HG03139 (cell line): ENCODE results near the gene KIF1A.
A peak's percentile ranks its signal among the peaks of the same experiment; 100 is the strongest.
"Not testable (repeated sequence)": the region's sequence is repeated elsewhere in the genome, so short reads cannot be mapped to it uniquely, and the experiment has no call there.

Experiments
- ATAC-seq: cut with Tn5 transposase; IDR thresholded peaks from one replicate; pipeline ENCODE4 v1.9.1; 2021; ENCODE audit not compliant: unreplicated experiment

Gene KIF1A

DNA sequence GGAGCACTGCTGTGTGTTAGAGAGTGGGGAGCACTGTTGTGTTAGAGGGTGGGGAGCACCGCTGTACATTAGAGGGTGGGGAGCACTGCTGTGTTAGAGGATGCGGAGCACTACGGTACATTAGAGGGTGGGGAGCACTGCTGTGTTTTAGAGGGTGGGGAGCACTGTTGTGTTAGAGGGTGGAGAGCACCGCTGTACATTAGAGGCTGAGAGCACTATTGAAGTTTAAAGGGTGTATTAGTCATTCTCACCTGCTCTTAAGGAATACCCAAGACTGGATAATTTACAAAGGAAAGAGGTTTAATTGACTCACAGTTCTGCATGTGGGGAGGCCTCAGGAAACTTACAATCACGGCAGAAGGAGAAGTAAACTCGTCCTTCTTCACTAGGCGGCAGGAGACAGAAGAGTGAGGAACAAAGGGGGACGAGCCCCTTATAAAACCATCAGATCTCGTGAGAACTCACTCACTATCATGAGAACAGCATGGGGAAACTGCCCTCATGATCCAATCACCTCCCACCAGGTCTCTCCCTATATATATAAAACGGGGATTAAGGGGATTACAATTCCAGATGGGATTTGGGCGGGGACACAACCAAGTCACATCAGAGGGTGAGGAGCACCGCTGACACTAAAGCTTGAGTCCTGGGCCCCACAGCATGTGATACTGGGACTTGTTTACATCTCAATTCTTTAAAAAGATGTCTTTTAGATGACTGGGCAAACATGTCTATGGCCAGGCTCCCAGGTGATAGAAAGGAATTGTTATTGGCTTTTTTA lies 29.1 kb upstream of the KIF1A start:
- ATAC-seq: no peak

DNA sequence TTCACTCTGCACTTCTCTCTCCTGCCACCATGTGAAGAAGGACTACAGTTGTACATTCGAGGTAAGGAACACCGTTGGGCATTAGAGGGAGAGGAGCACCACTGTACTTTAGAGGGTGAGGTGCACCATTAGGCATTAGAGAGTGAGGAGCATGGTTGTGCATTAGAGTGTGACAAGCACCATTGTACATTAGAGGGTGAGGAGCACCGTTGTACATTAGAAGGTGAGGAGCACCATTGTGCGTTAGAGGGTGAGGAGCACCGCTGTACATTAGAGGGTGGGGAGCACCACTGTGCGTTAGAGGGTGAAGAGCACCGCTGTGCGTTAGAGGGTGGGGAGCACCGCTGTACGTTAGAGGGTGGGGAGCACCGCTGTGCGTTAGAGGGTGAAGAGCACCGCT lies 27.8 kb upstream of the KIF1A start:
- ATAC-seq: no peak

DNA sequence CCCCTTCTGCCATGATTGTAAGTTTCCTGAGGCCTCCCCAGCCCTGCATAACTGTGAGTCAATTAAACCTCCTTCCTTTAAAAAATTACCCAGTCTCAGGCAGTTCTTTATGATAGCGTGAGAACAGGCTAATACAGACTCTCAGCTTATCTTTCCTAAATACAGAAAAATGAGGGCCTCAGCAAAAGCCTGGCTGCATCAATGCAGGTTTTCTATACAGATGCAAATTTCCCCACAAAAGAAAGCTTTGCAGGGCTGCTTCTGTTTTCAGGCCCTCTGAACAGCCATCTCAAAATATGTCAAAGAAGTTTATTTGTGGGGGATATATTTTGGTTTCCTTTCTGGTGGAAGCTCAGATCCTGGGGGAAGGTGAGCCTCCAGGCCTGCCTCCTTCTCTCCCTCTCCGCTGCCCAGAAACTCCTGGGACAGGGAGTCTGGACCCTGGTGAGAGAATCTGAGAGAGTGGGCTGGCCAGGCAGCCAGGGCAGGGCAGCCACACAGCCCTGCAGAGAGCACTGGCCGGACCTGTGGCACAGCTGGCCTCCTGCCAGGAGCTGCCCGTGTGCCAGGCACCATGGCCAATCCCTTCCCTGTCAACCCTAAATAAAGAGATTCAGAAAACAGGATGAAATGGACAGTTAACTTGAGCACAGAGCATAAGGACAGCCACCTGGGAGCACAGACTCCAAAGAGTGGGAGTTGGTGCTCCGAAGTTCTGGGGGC lies 27.0 kb upstream of the KIF1A start:
- ATAC-seq: no peak

DNA sequence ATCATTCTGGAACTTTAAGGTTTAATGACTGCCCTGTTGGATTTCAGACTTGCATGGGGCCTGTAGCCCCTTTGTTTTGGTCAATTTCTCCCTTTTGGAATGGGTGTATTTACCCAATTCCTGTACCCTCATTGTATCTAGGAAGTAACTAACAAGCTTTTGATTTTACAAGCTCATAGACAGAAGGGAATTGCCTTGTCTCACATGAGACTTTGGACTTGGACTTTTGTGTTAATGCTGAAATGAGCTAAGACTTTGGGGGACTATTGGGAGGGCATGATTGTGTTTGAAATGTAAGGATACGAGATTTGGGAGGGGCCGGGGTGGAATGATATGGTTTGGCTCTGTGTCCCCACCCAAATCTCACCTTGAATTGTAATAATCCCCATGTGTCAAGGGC lies 26.3 kb upstream of the KIF1A start:
- ATAC-seq: not testable (repeated sequence)

DNA sequence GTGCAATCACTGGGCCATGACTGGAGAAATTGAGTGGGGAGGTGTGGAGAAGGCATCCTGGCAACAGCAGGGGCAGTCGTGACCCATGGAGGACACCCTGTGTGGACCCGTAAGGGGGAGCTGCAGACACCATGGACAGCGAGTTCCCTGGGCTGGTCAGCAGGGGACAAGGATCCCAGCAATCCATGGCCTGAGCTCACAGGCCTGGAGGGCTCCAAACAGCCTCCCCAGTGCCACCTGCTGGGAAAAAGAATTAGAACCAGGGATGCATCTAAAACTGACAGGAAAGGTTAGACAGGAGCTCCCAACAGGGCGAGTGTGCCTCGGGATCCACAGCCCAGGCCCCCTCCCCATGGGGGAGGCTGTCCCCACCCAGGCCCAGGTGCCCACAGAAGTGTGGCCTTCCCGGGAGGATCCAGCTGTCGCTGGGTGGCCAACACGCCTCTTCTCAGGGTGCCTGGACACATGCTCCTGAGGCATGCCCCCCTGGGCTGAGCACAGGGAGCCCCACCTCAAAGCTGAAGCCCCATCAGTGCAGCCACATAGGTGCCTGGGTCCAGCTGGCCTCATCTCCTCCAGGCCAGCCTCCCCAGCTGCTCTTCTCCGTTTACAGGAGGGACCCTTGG lies 20.5 kb upstream of the KIF1A start:
- ATAC-seq: no peak

DNA sequence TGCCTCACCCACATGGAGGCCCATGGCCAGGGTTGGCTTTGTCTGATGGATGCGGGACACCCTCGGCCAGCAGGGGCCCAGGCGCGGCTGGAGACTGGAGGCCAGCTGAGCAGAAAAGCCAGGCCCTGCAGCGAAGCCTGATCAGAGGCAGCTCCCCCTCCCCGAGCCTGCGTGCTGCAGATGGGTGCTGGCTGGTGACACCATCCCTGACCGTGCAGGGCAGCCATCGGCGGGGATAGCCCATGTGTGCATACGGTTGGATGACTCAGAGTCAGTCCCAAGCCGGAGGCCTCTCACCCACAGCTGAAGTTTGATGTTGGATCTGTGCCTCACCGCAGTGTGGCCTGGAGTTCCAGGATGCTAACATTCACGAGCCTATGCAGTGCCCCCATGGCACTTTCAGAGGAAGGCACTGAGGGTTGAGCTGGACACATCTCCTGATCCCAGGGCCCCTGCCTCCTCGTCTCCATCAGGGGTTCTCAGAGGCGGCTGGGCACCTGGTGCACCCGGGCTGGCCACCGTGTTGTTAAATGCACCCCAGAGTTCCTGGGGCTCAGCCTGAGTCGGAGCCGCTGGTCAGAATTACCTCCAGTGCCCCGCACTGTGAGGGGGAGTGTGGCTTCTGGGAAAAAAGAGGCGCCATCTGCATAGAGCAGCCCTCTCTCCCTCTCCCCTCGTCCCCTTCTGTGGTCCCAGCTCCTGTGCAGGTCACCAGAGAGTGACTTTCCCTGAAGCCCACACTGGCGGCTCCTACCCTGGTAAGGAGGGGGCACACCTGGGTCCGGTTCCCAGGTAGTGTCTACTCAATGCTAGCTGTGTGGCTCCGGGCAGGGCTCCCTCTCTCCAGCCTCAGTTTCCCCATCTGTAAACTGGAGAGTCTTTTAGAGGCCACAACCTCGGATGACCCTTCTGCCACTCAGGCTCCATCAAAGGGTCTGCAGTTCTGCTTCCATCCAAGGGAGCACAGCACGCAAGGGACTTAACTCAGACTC lies 19.4 kb upstream of the KIF1A start:
- no peak for ATAC-seq

DNA sequence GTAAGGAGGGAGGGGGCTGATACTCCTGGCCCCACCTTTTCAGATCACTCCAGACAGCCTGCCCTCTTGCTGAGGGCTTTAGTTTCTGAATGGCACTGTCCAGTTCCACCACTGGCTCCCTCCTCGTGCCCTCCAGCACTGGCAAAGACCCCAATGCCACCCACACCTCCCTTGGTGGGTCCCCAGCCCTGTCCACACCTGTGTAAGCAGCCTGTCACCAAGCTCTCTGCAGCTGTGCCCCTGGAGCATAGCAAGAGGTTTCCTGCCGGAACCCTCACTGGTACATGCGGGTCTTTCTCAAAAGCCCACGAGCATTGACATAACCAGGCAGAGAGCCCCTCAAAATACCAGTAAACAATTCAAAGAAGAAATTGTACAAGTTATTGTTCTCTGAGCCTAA lies 17.6 kb upstream of the KIF1A start:
- no peak for ATAC-seq

DNA sequence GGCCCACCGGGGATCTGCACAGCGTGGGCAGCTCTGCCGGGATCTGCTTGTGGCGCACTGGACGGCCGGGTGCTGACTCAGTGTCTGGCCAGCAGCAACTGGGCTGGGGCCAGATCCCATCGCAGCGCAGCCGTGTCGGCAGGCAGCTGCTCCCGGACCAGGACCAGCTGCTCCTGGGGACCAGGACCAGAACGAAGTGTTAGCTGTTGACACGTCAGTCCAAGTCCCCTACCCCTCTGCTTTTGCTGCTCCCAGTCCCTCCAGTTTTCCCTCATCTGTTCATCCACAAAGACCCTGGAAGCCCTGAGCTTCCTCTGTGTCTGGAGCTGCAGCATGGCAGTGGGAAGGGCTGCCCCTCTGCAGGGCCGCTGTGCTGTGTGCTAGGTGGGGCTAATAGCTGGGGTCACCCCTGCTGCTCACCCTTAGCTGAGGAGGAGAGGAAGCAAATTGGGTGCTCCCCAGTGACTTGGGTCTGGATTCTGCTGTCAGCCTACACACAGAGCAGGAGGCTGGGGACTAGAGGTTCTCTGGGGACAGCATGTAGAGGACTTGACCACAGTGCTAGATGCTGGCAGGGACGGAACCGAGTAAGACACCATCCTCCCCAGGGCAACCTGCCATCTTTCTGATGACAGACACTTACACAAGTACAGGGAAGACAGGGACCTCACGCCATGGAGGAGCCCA lies 16.9 kb upstream of the KIF1A start:
- ATAC-seq: no peak

DNA sequence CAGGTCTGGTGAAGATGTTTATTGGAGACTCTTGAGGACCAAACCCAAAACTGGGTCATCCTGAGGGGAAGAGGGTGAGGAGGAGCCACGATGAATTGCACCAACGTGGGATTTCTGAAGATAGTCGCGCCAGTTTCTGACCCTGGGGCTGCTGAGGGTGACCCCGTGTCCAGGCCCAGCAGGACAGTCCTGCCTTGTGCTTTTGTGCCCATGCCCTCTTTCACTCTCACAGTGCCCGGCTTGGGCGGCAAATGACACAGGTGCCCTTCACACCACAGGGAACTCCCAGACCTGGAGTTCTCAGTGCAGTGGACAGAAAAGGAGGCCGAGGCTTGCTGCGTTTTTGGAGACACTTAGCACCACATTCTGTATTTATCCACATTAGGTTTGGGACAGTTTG lies 15.5 kb upstream of the KIF1A start:
- ATAC-seq: no peak

DNA sequence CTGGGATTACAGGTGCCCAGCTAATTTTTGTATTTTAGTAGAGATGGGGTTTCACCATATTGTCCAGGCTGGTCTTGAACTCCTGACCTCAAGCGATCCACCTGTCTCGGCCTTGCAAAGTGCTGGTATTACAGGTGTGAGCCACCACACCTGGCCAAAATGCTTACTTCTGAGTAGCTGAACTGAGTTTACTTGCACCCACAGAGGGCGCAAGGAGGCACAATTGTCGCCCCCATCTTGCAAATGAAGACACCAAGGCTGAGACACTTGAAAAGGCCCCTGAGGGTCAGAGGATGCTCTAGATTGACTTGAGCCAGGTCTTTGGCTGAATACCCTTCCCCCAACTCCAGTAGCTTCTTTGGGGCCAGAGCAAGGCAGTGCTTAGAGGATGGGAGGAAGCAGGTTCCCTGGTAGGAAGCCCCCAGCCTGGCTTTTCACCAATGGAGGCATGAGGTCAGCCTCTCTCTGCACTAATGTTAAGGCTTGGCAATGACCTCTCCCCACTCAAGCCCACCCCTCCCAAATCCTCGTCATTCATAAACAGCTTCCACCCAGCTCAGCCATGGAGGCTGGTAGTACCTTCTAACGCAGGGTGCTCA lies 14.5 kb upstream of the KIF1A start:
- no peak for ATAC-seq

DNA sequence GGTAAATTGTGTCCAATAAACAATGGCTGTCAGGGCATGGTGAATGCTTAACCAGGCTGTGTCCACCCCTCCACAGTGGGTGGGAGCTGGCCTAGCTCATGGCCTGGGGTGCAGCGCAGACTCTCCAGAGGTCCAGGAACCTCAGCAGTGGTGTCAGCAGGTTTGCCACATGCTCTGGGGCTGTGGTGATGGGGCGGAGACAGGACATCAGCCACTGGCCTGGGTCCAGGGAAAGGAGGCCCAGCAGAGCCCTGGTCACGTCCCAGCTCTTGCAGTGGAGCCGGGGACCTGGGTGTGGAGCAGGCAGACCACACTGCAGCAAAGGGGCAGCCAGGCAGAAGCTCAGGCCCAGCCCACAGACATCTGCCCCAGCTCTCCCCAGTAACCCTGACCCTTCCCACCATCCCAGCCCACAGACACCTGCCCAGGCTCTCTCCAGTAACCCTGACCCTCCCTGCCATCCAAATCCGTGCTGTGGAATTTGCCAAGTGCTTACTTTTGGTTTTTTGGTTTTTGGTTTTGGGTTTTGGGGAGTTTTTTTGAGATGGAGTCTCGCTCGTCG lies 13.8 kb upstream of the KIF1A start:
- no peak for ATAC-seq

DNA sequence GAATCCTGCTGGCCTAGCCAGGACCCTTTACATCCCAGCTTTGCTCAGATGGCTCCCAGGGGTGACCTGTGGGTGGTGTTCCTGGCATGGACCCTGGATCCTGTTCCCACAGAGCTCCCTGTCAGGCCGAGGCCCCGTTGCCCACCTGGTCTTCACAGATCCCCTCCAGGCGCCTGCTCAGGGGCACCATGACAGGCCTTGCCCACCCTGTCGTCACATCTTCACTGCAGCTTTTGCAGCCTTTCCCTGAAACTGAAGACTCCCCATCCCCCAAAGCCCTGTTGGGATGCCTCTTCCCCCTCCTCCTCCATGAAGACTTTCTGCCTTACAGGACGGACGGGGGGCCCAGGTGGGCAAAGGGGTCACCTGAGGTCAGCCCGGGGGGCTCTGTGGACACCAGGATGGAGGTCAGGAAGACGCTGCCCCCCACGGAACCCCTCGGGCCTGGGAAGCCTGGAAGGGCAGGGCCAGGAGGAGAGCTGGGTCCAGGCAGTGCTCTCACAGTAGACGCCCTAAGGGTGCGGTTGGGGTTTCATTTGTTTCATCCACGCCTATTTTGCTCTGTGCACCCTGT lies 13.0 kb upstream of the KIF1A start:
- no peak for ATAC-seq

DNA sequence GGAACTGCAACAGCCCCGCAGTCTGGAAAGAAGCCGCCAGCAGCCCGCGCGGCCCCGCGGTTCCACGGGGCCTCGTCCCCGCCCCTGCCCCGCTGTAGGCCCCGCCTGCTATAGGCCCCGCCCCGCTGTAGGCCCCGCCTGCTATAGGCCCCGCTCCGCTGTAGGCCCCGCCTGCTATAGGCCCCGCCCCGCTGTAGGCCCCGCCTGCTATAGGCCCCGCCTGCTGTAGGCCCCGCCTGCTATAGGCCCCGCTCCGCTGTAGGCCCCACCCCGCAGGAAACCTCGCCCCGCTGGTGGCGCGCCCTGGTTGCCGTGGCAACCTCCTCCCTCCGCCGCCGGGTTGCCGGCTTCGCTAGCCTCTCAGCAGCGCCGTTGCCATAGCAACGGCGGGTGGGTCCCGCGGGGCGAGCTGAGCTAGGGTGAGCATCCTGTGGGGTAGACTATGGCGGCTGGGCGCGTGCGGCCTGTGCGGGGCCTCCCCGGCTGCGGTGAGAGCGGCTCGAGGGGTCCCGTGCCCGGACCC lies 12.2 kb upstream of the KIF1A start:
- ATAC-seq: peak; percentile 84

DNA sequence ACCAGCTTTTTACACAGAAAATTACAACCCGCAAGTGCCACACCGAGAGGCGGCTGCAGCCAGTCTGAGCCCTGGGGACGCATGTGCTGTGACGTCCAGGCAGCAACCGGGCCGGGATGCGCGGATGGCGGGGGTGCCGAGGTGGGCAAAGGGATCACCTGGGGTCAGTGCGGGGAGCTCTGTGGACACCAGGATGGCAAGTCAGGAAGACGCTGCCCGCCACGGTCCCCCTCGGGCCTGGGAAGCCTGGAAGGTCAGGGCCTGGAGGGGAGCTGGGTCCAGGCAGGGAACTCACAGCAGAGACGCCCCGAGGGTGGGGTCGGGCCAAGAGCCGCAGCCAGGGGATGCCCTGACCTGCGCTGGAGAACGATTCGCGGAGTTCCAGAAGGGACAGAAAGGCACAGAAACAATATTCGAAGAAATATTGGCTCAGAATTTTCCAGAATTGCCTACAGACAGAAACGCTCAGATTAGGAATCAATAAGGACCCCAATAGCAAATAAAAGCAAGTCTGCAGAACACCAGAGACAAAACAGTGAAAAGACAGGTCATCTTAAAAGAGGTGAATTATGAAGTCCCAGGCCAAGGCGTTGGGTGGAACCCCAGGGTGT lies 11.7 kb upstream of the KIF1A start:
- ATAC-seq: no peak

DNA sequence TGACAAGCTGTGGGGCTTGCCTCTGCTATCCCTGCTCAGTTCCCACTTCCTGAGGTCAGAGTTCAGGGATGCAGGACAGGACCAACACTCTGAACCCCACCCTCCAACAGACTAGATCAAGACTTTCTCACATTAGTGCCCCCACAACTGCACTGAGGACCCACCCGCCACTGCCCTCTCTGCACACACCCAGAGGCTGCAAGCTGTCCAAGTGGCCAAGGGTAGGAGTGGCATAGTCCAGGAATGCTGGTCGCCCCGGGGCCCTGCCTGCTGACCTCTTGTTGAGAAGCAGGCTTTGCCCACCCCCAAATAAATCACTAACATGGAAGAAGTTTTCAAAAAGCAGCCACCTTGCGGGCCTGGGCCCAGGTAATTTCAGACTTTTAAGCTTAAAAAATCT lies 5.5 kb upstream of the KIF1A start:
- no peak for ATAC-seq

DNA sequence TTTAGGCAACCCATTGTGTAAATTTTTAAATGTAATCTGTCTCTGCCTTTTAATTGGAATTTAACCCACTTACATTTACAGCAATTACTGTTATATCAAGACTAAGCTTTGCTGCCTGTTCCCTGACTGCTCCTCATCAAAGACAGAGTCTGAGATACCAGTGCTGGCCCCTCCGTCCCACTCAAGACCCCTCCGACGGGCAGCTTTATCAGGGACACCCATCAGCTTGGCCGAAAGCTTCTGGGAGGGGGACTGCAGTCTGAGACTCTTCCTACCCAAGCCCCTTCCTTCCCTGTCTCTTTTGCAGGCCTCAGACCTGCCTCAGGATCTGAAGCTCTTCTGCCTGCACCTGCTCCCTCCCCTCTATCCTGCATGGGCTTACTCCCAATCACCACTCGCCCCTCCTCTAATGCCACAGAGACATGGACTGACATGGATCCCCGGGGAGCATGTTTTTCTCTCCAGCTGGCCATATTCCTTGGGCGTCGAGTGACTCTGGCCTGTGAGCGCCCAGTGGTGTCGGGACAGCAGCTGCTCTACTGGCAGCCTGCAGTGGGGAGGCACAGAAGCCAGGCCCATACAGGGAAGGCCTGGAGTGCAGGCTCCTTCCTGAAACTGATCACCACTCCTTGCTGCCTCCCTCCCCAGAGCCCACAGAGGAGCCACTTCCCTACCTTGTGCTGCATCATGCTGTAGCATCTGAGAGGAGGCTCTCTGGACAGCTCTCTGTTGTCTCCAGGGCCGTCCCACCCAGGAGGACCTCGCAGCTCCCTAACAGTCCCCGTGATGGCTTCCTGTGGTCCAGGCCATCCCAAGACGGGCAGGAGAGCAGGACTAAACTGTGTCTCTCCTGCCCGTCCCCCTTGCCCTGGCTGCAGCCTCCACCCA lies 3.7 kb upstream of the KIF1A start:
- ATAC-seq: no peak

DNA sequence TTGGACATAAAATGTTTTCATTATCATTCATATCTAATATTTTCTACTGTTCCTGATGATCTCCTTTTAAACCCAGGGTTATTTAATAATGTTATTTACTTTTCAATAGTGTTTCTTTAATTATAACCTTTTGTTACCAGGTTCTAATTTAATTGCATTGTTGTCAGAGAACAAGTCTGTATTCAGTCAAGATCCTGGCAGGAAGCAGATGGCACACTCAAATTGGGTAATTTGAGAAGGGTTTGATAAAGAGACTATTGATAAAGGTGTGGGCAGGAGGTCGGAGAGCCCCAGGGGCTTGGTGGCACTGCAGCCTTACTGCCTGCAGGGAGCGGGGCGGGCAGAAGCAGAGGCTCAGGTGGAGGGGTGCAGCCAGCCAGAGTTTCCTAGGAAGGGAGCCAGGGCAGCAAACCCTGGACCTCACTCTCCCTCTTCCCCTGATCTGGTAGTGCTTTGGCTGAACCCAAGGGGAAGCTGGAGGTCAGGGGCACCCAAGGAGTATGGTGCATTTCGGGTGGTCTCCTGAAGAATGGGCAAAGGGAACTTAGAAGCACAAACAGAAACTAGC lies 2.3 kb upstream of the KIF1A start:
- no peak for ATAC-seq
